Central memory CD8-positive, alpha-beta T cell (primary cell): ENCODE results near the gene KIRREL3.

Source experiments
- ATAC-seq: fragments of 150-1000 bp; cut with Tn5 transposase; replicated peaks from 2 replicates; pipeline ENCODE4 v1.10.0; 2022; ENCODE audit warnings: mild to moderate bottlenecking, moderate FRiP score, moderate number of reproducible peaks; ENCODE audit not compliant: poor library complexity, severe bottlenecking; ENCODE audit errors: extremely low read depth
- DNase-seq, 2 donors: peaks; one replicate each; pipeline ENCODE4 v3.0.0; 2021; ENCODE audit warnings: low spot score in 2 of 2
- H3K27ac Mint-ChIP-seq: one replicate; pipeline ENCODE4 v1.8.0; 2022; ENCODE audit warnings: low read depth, mild to moderate bottlenecking, moderate library complexity, mixed read lengths
- H3K27me3 Mint-ChIP-seq: one replicate; pipeline ENCODE4 v1.8.0; 2022; ENCODE audit warnings: mixed read lengths
- H3K36me3 Mint-ChIP-seq: one replicate; pipeline ENCODE4 v1.8.0; 2022; ENCODE audit warnings: mild to moderate bottlenecking, moderate library complexity, mixed read lengths; ENCODE audit not compliant: insufficient read depth
- H3K4me1 Mint-ChIP-seq: one replicate; pipeline ENCODE4 v1.8.0; 2022; ENCODE audit warnings: mixed read lengths
- H3K4me3 Mint-ChIP-seq: one replicate; pipeline ENCODE4 v1.8.0; 2022; ENCODE audit warnings: mild to moderate bottlenecking, moderate library complexity, mixed read lengths
- H3K9me3 Mint-ChIP-seq: one replicate; pipeline ENCODE4 v1.8.0; 2022; ENCODE audit warnings: mixed read lengths

KIRREL3 gene

GRCh38 chr11:126868741-126869140, 131.8 kb downstream of the KIRREL3 start:
- H3K27me3 Mint-ChIP-seq = no peaks in the 10 kb centered on the region
- DNase-seq (no peak), ATAC-seq (no peak)
- H3K9me3 Mint-ChIP-seq = no peaks in the 10 kb centered on the region
- no peaks in the 10 kb centered on the region for H3K4me1 Mint-ChIP-seq
- H3K36me3 Mint-ChIP-seq = no peaks in the 10 kb centered on the region
- no peak overlapping the region for H3K27ac Mint-ChIP-seq
- H3K4me3 Mint-ChIP-seq = no peak overlapping the region

GRCh38 chr11:126864934-126865333, 135.6 kb downstream of the KIRREL3 start:
- Mint-ChIP-seq H3K36me3 (no peaks in the 10 kb centered on the region), H3K4me1 (no peaks in the 10 kb centered on the region)
- ATAC-seq = no peak

GRCh38 chr11:126863294-126863997, 137.1 kb downstream of the KIRREL3 start:
- peaks cover 6% of the 10 kb centered on the region for H3K9me3 Mint-ChIP-seq
- DNase-seq = no peak
- H3K4me1 Mint-ChIP-seq = no peaks in the 10 kb centered on the region
- ATAC-seq = no peak
- H3K36me3 Mint-ChIP-seq = no peaks in the 10 kb centered on the region
- no peak overlapping the region for H3K4me3 Mint-ChIP-seq
- H3K27me3 Mint-ChIP-seq = peaks cover 9% of the 10 kb centered on the region
- no peak overlapping the region for H3K27ac Mint-ChIP-seq

More at GRCh38 chr11:126864934-126865333, 135.6 kb downstream of the KIRREL3 start:
- Mint-ChIP-seq H3K27ac (no peak overlapping the region), H3K27me3 (peaks cover 9% of the 10 kb centered on the region), H3K4me3 (no peak overlapping the region), H3K9me3 (peaks cover 6% of the 10 kb centered on the region)
- DNase-seq = no peak

GRCh38 chr11:126862664-126863243, 137.8 kb downstream of the KIRREL3 start:
- DNase-seq = no peak
- no peaks in the 10 kb centered on the region for H3K4me1 Mint-ChIP-seq
- peaks cover 6% of the 10 kb centered on the region for H3K9me3 Mint-ChIP-seq
- H3K27ac Mint-ChIP-seq = no peak overlapping the region
- ATAC-seq = no peak
- no peak overlapping the region for H3K4me3 Mint-ChIP-seq
- no peaks in the 10 kb centered on the region for H3K36me3 Mint-ChIP-seq
- peaks cover 9% of the 10 kb centered on the region for H3K27me3 Mint-ChIP-seq

GRCh38 chr11:126861796-126862459, 138.6 kb downstream of the KIRREL3 start:
- DNase-seq = no peak
- Mint-ChIP-seq H3K9me3 (peaks cover 6% of the 10 kb centered on the region), H3K4me3 (no peak overlapping the region), H3K27me3 (peaks cover 9% of the 10 kb centered on the region), H3K27ac (no peak overlapping the region), H3K4me1 (no peaks in the 10 kb centered on the region), H3K36me3 (no peaks in the 10 kb centered on the region)
- no peak for ATAC-seq

- Mint-ChIP-seq H3K4me1 (no peaks in the 10 kb centered on the region), H3K36me3 (no peaks in the 10 kb centered on the region), H3K4me3 (no peak overlapping the region), H3K9me3 (peaks cover under 1% of the 10 kb centered on the region), H3K27ac (no peak overlapping the region), H3K27me3 (peaks cover 9% of the 10 kb centered on the region)
- DNase-seq (no peak), ATAC-seq (no peak)
Observed at GRCh38 chr11:126857860-126858808, 142.4 kb downstream of the KIRREL3 start.

- H3K36me3 Mint-ChIP-seq = no peaks in the 10 kb centered on the region
- no peaks in the 10 kb centered on the region for H3K9me3 Mint-ChIP-seq
Observed at GRCh38 chr11:126855536-126855935, 145.0 kb downstream of the KIRREL3 start.

GRCh38 chr11:126853732-126854131, 146.8 kb downstream of the KIRREL3 start:
- no peak for ATAC-seq
- Mint-ChIP-seq H3K4me1 (no peaks in the 10 kb centered on the region), H3K36me3 (no peaks in the 10 kb centered on the region), H3K9me3 (no peaks in the 10 kb centered on the region), H3K27ac (no peak overlapping the region), H3K27me3 (no peaks in the 10 kb centered on the region), H3K4me3 (no peak overlapping the region)
- no peak for DNase-seq

More at GRCh38 chr11:126855536-126855935, 145.0 kb downstream of the KIRREL3 start:
- Mint-ChIP-seq H3K27ac (no peak overlapping the region), H3K4me1 (no peaks in the 10 kb centered on the region), H3K27me3 (peaks cover 5% of the 10 kb centered on the region), H3K4me3 (no peak overlapping the region)
- no peak for ATAC-seq
- no peak for DNase-seq

GRCh38 chr11:126844789-126845188, 155.8 kb downstream of the KIRREL3 start:
- Mint-ChIP-seq H3K4me1 (no peaks in the 10 kb centered on the region), H3K27ac (no peak overlapping the region), H3K36me3 (peaks cover 2% of the 10 kb centered on the region), H3K9me3 (no peaks in the 10 kb centered on the region), H3K27me3 (peaks cover 9% of the 10 kb centered on the region), H3K4me3 (no peak overlapping the region)
- no peak for ATAC-seq
- no peak for DNase-seq

GRCh38 chr11:126843096-126843495, 157.5 kb downstream of the KIRREL3 start:
- no peak overlapping the region for H3K4me3 Mint-ChIP-seq
- DNase-seq = no peak

GRCh38 chr11:126841999-126842398, 158.6 kb downstream of the KIRREL3 start:
- Mint-ChIP-seq H3K27me3 (peaks cover 23% of the 10 kb centered on the region), H3K4me3 (no peak overlapping the region), H3K27ac (no peak overlapping the region), H3K9me3 (no peaks in the 10 kb centered on the region), H3K4me1 (no peaks in the 10 kb centered on the region), H3K36me3 (peaks cover 2% of the 10 kb centered on the region)
- ATAC-seq (no peak), DNase-seq (no peak)

More at GRCh38 chr11:126843096-126843495, 157.5 kb downstream of the KIRREL3 start:
- no peak for ATAC-seq
- Mint-ChIP-seq H3K9me3 (no peaks in the 10 kb centered on the region), H3K36me3 (peaks cover 2% of the 10 kb centered on the region), H3K27me3 (peaks cover 14% of the 10 kb centered on the region), H3K27ac (no peak overlapping the region), H3K4me1 (no peaks in the 10 kb centered on the region)

- peaks cover 2% of the 10 kb centered on the region for H3K36me3 Mint-ChIP-seq
- no peak overlapping the region for H3K4me3 Mint-ChIP-seq
- peaks cover 23% of the 10 kb centered on the region for H3K27me3 Mint-ChIP-seq
- H3K27ac Mint-ChIP-seq = no peak overlapping the region
- H3K9me3 Mint-ChIP-seq = no peaks in the 10 kb centered on the region
- DNase-seq (no peak), ATAC-seq (no peak)
- no peaks in the 10 kb centered on the region for H3K4me1 Mint-ChIP-seq
Observed at GRCh38 chr11:126840975-126841374, 159.6 kb downstream of the KIRREL3 start.
